B cell (primary cell): ENCODE measurements around the gene LRRC43. TPM values are rescaled to one million over a fixed set of nuclear protein-coding genes. Genes with fewer than 3 reads are reported as not detected.

Experiments used
- ATAC-seq: fragments of 200-7000 bp; cut with Tn5 transposase; one replicate; pipeline ENCODE4 v1.10.0; 2021; ENCODE audit warnings: low read depth, mild to moderate bottlenecking, moderate number of reproducible peaks, moderate library complexity
- CTCF ChIA-PET: fragments of 350-600 bp; sonication (Branson Sonifier 250); formaldehyde crosslinking; loops from one replicate; lab custom pipeline; 2021; ENCODE audit warnings: antibody characterized with exemption, inconsistent platforms; lab: Charles Lee
- POLR2A ChIA-PET: fragments of 350-600 bp; sonication (Branson Sonifier 250); formaldehyde crosslinking; loops from one replicate; lab custom pipeline; 2021; ENCODE audit warnings: antibody characterized with exemption; lab: Charles Lee
- DNase-seq: peaks from one replicate; pipeline ENCODE4 v3.0.0; 2013
- H2AFZ ChIP-seq: 2 replicates; pipeline ENCODE4 v1.6.1; 2012; ENCODE audit warnings: mild to moderate bottlenecking, low read depth, low read length; ENCODE audit not compliant: insufficient read depth, poor library complexity, severe bottlenecking
- H3K27ac ChIP-seq, 2 donors: 1 replicate in 1 of 2; 2 replicates in 1 of 2; pipeline ENCODE4 v1.5.1; 2012 to 2013; ENCODE audit warnings: low read length in 2 of 2, mild to moderate bottlenecking in 2 of 2, moderate library complexity in 1 of 2
- H3K27me3 ChIP-seq, 4 experiments: fragments of 200-600 bp in 1 of 4; sonication (generic) in 1 of 4; replicated peaks in 1 of 4; 1 replicate in 2 of 4; 2 replicates in 2 of 4; pipeline versions ENCODE4 v1.6.1 to v1.7.0; 2013 to 2016; ENCODE audit warnings: low read length in 3 of 4, mild to moderate bottlenecking in 2 of 4, mixed read lengths in 1 of 4, moderate library complexity in 1 of 4; ENCODE audit not compliant: insufficient read depth in 4 of 4, control insufficient read depth in 3 of 4; ENCODE audit errors: control extremely low read depth in 1 of 4
- H3K36me3 ChIP-seq, 2 experiments: replicated peaks in 1 of 2; 1 replicate in 1 of 2; 2 replicates in 1 of 2; pipeline versions ENCODE4 v1.6.1 to v1.7.1; 2013; ENCODE audit warnings: low read length in 1 of 2; ENCODE audit not compliant: insufficient read depth in 2 of 2, control insufficient read depth in 1 of 2; ENCODE audit errors: control extremely low read depth in 1 of 2, extremely low read depth in 1 of 2
- H3K4me1 ChIP-seq, 2 donors: fragments of 200-600 bp in 1 of 2; sonication (generic) in 1 of 2; 1 replicate in 1 of 2; 2 replicates in 1 of 2; pipeline versions ENCODE4 v1.5.1 to v1.6.1; 2013 to 2017; ENCODE audit warnings: low read length in 2 of 2; ENCODE audit not compliant: control insufficient read depth in 2 of 2, insufficient read depth in 2 of 2
- H3K4me2 ChIP-seq: replicated peaks from 2 replicates; pipeline ENCODE3; 2012; ENCODE audit warnings: mild to moderate bottlenecking, low read depth, low read length; ENCODE audit not compliant: poor library complexity, severe bottlenecking
- H3K4me3 ChIP-seq, 5 experiments: fragments of 200-600 bp in 1 of 5; sonication (generic) in 1 of 5; 1 replicate in 3 of 5; 2 replicates in 2 of 5; pipeline versions ENCODE4 v1.5.1 to v1.7.0; 2011 to 2016; ENCODE audit warnings: low read length in 4 of 5, mild to moderate bottlenecking in 4 of 5, low read depth in 2 of 5, control low read depth in 1 of 5, moderate library complexity in 1 of 5; ENCODE audit not compliant: insufficient read depth in 1 of 5; ENCODE audit errors: control extremely low read depth in 1 of 5, extremely low read depth in 1 of 5
- H3K79me2 ChIP-seq: fragments of 200-600 bp; sonication (generic); one replicate; pipeline ENCODE4 v1.6.0; 2016; ENCODE audit warnings: low read length; ENCODE audit not compliant: control insufficient read depth, insufficient read depth
- H3K9ac ChIP-seq: fragments of 200-600 bp; sonication (generic); 2 replicates; pipeline ENCODE4 v1.6.1; 2017; ENCODE audit warnings: mild to moderate bottlenecking, low read length, moderate library complexity
- H3K9me3 ChIP-seq, 3 donors: one replicate each; pipeline versions ENCODE4 v1.6.1 to v1.7.1; 2013; ENCODE audit warnings: low read length in 2 of 3; ENCODE audit not compliant: control insufficient read depth in 2 of 3, insufficient read depth in 1 of 3; ENCODE audit errors: control extremely low read depth in 1 of 3
- H4K20me1 ChIP-seq: 2 replicates; pipeline ENCODE4 v1.6.0; 2012; ENCODE audit warnings: mild to moderate bottlenecking, low read length; ENCODE audit not compliant: insufficient read depth, control insufficient read depth, poor library complexity, severe bottlenecking
- H3K27ac Mint-ChIP-seq: one replicate; pipeline ENCODE4 v1.8.0; 2021; ENCODE audit warnings: mixed read lengths
- H3K27me3 Mint-ChIP-seq: one replicate; pipeline ENCODE4 v1.8.0; 2021; ENCODE audit warnings: mixed read lengths
- H3K4me1 Mint-ChIP-seq: one replicate; pipeline ENCODE4 v1.8.0; 2021; ENCODE audit warnings: mixed read lengths
- H3K4me3 Mint-ChIP-seq: one replicate; pipeline ENCODE4 v1.8.0; 2021; ENCODE audit warnings: mixed read lengths
- H3K9me3 Mint-ChIP-seq: one replicate; pipeline ENCODE4 v1.8.0; 2022; ENCODE audit warnings: mixed read lengths; ENCODE audit not compliant: insufficient read depth
- EZH2 ChIP-seq: IDR thresholded peaks from 2 replicates; pipeline ENCODE4 v1.6.1; 2012; ENCODE audit warnings: borderline replicate concordance, low read depth, mild to moderate bottlenecking, moderate library complexity, low read length; ENCODE audit not compliant: insufficient read depth, poor library complexity, severe bottlenecking
- WGBS: methylation state at CpG from one replicate; pipeline ENCODE4 v1.1.5; 2013; ENCODE audit warnings: missing lambda C conversion rate; ENCODE audit not compliant: insufficient coverage; 5-methylcytosine and 5-hydroxymethylcytosine counted together
- intact Hi-C: fragments of 100-400 bp; cut with micrococcal nuclease; formaldehyde crosslinking; loops from one replicate; pipeline ENCODE4 v1.10.0; 2022
- polyA plus RNA-seq: library from polyadenylated mRNA; depleted of rRNA; stranded (reverse); fragments of >200 nt; gene quantifications from 2 replicates; pipeline ENCODE4 v1.2.3, GENCODE V29; 2012
- total RNA-seq, 2 donors: library from RNA; stranded (reverse); fragments of 120-200 nt in 1 of 2; gene quantifications; 1 replicate in 1 of 2; 2 replicates in 1 of 2; pipeline versions ENCODE4 v1.2.3 to v1.2.4, GENCODE V29; 2013 to 2022
- TF ChIP-seq, protein P1 (sequence below): fragments of 200-600 bp; IDR thresholded peaks from one replicate; pipeline ENCODE4 v1.8.0; 2022; ENCODE audit warnings: antibody characterized with exemption, mild to moderate bottlenecking

LRRC43 gene
- total and polyA plus RNA-seq, 2 donors (not counting 1 experiment from before 2014, with no cell fraction given) = not detected

DNA sequence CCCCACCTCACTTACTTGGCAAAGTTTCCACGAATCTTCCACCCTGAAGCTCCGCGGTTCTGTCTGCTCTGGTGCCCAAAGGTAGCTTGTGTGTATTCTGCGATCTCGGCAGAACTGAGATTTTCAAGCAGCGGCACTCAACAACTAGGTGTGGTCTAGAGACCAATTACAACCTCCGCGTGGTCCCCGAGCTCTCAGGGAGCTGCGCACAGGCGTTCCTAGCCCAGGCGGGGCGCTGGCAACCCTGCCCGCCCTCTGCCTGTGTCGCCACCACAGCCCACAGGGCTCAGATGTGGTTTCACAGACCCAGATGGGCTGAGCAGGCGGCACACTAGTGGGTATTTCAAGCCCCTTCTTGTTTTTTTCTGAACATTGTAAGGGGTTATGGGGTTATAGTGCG, 44.4 kb downstream of the LRRC43 start:
- no peak overlapping the region for H2AFZ ChIP-seq
- Mint-ChIP-seq H3K27ac (no peak overlapping the region), H3K4me1 (peaks cover 32% of the 10 kb centered on the region), H3K9me3 (no peaks in the 10 kb centered on the region), H3K4me3 (peak overlapping the region; percentile 71), H3K27me3 (no peaks in the 10 kb centered on the region)
- intact Hi-C loops = no loop called here
- no peak for ATAC-seq
- no peak for DNase-seq
- H3K4me3 ChIP-seq = no peak overlapping the region
- H3K27me3 ChIP-seq = no peaks in the 10 kb centered on the region
- ChIA-PET CTCF (no interaction called here), POLR2A (interaction anchor here (0.8 kb wide), 1 partner anchor 12 kb away, joined by 3 read pairs; no protein-coding TSS in a partner anchor)
- TF ChIP-seq, protein P1, sequence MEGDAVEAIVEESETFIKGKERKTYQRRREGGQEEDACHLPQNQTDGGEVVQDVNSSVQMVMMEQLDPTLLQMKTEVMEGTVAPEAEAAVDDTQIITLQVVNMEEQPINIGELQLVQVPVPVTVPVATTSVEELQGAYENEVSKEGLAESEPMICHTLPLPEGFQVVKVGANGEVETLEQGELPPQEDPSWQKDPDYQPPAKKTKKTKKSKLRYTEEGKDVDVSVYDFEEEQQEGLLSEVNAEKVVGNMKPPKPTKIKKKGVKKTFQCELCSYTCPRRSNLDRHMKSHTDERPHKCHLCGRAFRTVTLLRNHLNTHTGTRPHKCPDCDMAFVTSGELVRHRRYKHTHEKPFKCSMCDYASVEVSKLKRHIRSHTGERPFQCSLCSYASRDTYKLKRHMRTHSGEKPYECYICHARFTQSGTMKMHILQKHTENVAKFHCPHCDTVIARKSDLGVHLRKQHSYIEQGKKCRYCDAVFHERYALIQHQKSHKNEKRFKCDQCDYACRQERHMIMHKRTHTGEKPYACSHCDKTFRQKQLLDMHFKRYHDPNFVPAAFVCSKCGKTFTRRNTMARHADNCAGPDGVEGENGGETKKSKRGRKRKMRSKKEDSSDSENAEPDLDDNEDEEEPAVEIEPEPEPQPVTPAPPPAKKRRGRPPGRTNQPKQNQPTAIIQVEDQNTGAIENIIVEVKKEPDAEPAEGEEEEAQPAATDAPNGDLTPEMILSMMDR = no peak
- no peak for TF ChIP-seq EZH2
- peaks cover 19 to 21% of the 10 kb centered on the region in 2 donors for H3K4me1 ChIP-seq
- peak overlapping the region; percentile 96 for H3K4me2 ChIP-seq
- 91% methylated on average over 17 of the region's 17 CpGs for WGBS
- H3K27ac ChIP-seq = no peak overlapping the region
- H3K9ac ChIP-seq = no peak overlapping the region
- no peaks in the 10 kb centered on the region for H3K9me3 ChIP-seq
- peaks cover 0 to 41% of the 10 kb centered on the region in 2 experiments for H3K36me3 ChIP-seq
- H4K20me1 ChIP-seq = peaks cover 14% of the 10 kb centered on the region
- H3K79me2 ChIP-seq = peaks cover 31% of the 10 kb centered on the region

DNA sequence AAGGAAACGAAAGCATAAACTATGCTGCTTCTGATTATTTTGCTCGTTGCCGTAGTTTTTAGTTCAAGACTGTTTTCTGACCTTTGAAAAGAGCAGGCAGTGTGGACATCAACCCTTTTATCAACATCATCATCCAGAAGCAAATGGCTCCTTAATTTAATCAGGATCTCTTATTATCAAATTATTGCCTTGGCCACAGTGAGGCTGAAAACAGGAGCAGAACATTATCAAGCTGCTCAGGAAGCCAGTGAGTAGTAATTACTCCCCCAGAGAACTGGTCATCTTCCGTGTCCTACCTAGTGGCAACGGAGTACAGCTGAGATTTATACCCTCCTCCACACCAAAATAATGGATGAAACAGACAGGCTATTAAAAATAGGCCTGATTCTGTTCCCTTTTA, 45.2 kb downstream of the LRRC43 start:
- peak overlapping the region; percentile 10 for H3K4me3 Mint-ChIP-seq
- H3K27me3 ChIP-seq = no peaks in the 10 kb centered on the region

More for the DNA sequence above, 45.2 kb downstream of the LRRC43 start:
- no peak for ATAC-seq
- H4K20me1 ChIP-seq = peaks cover 14% of the 10 kb centered on the region
- H3K36me3 ChIP-seq = peaks cover 0 to 41% of the 10 kb centered on the region in 2 experiments
- no peak for DNase-seq
- Mint-ChIP-seq H3K27ac (no peak overlapping the region), H3K9me3 (no peaks in the 10 kb centered on the region), H3K27me3 (no peaks in the 10 kb centered on the region), H3K4me1 (peaks cover 30% of the 10 kb centered on the region)
- intact Hi-C loops = no loop called here
- H2AFZ ChIP-seq = no peak overlapping the region
- no peak overlapping the region for H3K4me2 ChIP-seq
- no peak overlapping the region for H3K4me3 ChIP-seq
- CTCF ChIA-PET = no interaction called here
- TF ChIP-seq EZH2 = no peak
- TF ChIP-seq, protein P1 = no peak
- peaks cover 23% of the 10 kb centered on the region for H3K79me2 ChIP-seq
- peaks cover 19 to 21% of the 10 kb centered on the region in 2 donors for H3K4me1 ChIP-seq
- H3K9ac ChIP-seq = no peak overlapping the region
- 100% methylated on average over 5 of the region's 5 CpGs for WGBS
- POLR2A ChIA-PET = no interaction called here
- no peak overlapping the region for H3K27ac ChIP-seq
- H3K9me3 ChIP-seq = no peaks in the 10 kb centered on the region
